HG02981 (cell line): ENCODE results near the gene MLEC.

Experiments
- ATAC-seq: cut with Tn5 transposase; IDR thresholded peaks from one replicate; pipeline ENCODE4 v1.9.1; 2021; ENCODE audit warnings: mild to moderate bottlenecking, moderate library complexity; ENCODE audit not compliant: unreplicated experiment

Gene MLEC

DNA sequence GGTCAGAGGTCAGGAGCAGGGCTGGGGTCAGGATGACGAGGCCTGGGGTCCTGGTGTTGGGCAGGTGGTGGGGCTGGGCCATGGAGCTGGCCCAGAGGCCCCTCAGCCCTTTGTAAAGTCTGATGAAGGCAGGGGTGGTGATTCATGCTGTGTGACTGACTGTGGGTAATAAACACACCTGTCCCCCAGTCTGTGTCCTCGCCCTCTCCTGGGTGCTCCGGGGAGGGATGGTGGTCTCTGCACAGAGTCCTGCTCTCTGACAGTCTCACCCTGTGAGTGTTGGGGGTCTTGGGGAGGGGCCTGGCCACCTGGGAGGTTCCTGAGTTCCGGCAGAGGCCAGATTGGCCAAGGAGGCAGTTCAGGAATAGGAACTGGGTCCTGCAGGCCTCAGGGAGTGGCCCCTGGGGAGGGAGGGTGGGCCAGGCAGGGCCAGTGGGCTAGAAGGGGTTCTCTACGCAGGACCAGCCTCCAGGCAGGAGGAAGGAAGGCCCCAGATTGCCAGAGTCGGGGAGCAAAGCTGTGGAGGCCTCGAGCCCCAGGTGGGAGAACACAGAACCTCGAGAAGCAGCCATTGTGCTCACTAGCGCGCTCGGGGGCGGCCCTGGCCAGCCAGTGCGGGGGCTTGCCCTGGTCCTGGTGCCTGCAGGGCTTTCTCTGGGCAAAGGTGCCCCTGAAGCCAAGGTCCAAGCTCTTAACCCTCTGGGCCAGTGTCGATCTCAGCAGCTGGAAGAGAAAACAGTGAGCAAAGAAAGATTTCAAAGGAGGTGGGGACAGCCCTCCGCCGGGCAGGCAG, 53.1 kb downstream of the MLEC start:
- ATAC-seq = no peak

GRCh38 chr12:120740871-120741270, 53.9 kb downstream of the MLEC start:
- no peak for ATAC-seq

DNA sequence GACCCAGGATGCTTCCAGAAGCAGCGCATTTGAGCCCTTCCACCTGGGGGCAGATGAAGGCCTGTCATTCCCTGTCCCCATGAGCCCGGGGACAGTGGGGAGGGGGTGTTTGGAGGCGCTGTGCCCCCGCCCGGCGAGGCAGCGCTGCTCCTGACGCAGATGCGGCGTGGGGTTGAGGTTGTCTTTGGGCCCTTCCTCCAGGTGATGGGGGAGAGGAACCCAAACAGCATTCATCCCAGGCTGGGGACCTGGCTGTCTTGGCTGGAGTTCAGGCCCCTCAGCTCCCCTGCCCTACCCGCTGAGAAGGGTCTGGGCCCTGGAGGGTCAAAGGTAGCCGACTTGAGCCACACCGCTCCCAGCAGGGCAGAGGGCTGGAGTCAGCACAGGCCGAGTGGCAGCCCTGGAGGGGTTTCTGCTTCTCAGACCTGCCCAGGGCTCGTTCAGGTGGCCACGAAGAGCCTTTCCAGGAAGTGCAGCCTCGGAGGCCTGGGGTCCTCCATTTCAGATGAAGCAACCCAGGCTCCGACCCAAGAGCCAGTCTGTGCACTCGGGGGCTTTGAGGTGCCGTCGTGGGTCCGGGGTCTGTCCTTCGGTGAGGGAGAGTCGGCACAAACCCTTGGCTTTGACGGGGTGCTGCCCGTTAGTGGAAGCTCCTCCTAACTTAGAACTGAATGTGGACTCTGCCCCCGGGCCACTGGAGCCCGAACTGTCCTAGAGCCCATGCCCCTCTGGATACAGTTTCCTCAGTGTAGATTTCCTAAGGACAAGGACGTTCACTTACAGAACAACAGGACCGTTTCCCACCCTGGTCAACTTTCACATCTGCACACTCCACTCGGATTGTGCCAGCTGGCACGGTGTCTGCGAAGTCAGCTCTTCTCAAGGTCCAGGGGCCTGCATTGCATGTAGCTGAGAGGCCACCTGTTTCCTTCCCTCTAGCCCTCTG, 54.8 kb downstream of the MLEC start:
- no peak for ATAC-seq

GRCh38 chr12:120744922-120745493, 58.1 kb downstream of the MLEC start:
- no peak for ATAC-seq

DNA sequence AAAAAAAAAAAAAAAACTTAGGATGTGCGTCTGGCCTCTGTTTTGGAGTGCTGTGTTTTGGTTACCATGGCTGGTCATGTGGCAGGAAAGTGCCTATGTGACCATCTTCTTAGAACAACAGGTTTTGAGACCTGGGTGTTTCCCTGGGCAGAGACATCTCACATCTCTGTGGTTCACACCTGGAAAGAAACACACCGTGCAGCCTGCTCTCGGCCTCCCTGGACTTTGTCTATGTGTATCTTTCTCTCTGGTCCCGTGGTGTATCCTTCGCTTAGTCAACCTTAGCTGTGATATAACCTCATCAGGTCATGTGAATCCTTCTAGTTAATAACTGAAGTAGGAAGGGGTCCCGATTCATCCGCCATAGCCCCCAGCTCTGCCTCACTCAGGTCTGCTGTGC, 61.3 kb downstream of the MLEC start:
- no peak for ATAC-seq

DNA sequence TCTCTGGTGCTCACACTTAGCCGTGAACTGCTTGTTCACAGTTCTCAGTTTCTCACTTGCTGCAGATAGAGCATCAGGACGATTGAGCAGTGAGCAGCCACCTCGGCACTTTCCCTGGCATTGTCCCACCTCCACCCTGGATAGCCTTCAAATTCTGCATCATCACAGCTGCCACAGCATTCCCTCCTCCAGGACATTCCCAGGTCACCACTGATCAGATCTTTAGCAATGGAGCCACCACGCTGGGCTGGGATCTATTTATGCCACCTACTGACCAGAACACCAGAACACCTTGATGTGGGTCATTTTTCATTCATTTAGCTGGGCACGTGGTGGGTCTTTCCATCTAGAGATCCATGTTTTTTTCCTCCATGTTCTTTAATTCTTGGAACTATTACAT, 62.3 kb downstream of the MLEC start:
- ATAC-seq = no peak

DNA sequence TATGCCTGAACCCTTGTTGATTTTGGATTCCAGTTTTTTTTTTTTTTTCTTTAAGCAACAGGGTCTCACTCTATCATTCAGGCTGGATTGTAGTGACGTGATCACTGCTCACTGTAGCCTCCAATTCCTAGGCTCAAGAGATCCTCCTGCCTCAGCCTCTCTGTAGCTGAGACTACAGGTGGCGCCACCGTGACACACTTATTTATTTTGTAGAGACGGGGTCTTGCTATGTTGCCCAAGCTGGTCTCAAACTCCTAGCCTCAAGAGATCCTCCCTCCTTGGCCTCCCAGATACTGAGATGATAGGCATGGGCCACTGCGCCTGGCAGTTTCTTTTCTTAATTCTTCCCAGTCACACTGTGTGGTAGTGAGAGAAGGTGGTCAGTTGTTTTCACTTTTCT, 63.9 kb downstream of the MLEC start:
- no peak for ATAC-seq

DNA sequence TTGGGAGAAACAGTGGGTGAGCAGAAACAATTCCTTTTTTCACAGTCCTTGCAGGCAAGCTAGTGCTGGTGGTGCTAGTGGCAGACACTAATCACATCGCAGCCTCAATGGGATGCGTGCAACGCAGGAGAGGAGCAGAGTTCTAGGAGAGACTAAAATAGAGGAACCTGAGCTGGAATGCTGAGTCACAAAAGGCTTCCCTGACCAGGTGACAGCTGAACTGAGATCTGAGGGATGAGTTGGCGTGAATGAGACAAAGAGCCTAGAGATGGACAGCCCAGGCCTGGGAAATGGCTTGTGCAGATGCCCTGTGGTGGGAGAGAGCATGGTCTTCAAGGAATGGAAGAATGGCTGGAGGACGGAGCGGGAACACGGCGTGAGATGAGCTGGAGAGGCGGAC, 64.4 kb downstream of the MLEC start:
- ATAC-seq = no peak
